Neutrophil (primary cell): Measurements from ENCODE around the gene LILRB3.

Experiments
- H3K27ac ChIP-seq: fragments of 200-600 bp; sonication (generic); 2 replicates; pipeline ENCODE4 v1.5.1; 2016; ENCODE audit warnings: mild to moderate bottlenecking, moderate library complexity
- H3K27me3 ChIP-seq: fragments of 200-600 bp; sonication (generic); 2 replicates; pipeline ENCODE4 v1.6.0; 2016; ENCODE audit warnings: mild to moderate bottlenecking
- H3K36me3 ChIP-seq: fragments of 200-600 bp; sonication (generic); 2 replicates; pipeline ENCODE4 v1.5.1; 2017
- H3K4me1 ChIP-seq, 2 experiments: fragments of 200-600 bp in 1 of 2; sonication (generic) in 1 of 2; 1 replicate in 1 of 2; 2 replicates in 1 of 2; pipeline versions ENCODE4 v1.5.1 to v1.6.1; 2013 to 2016; ENCODE audit warnings: low read depth in 1 of 2, low read length in 1 of 2, mild to moderate bottlenecking in 1 of 2, moderate library complexity in 1 of 2; ENCODE audit not compliant: control insufficient read depth in 1 of 2, insufficient read depth in 1 of 2
- H3K4me3 ChIP-seq, 2 experiments: fragments of 200-600 bp in 1 of 2; sonication (generic) in 1 of 2; 1 replicate in 1 of 2; 2 replicates in 1 of 2; pipeline ENCODE4 v1.5.1; 2013 to 2016; ENCODE audit warnings: low read depth in 1 of 2, low read length in 1 of 2, mild to moderate bottlenecking in 1 of 2, moderate library complexity in 1 of 2
- H3K9me3 ChIP-seq: fragments of 200-600 bp; sonication (generic); 2 replicates; pipeline ENCODE4 v1.5.1; 2016
- CTCF ChIP-seq: fragments of 200-600 bp; sonication (generic); IDR thresholded peaks from 2 replicates; pipeline ENCODE4 v1.5.1; 2016; ENCODE audit warnings: antibody characterized with exemption

Gene LILRB3

DNA sequence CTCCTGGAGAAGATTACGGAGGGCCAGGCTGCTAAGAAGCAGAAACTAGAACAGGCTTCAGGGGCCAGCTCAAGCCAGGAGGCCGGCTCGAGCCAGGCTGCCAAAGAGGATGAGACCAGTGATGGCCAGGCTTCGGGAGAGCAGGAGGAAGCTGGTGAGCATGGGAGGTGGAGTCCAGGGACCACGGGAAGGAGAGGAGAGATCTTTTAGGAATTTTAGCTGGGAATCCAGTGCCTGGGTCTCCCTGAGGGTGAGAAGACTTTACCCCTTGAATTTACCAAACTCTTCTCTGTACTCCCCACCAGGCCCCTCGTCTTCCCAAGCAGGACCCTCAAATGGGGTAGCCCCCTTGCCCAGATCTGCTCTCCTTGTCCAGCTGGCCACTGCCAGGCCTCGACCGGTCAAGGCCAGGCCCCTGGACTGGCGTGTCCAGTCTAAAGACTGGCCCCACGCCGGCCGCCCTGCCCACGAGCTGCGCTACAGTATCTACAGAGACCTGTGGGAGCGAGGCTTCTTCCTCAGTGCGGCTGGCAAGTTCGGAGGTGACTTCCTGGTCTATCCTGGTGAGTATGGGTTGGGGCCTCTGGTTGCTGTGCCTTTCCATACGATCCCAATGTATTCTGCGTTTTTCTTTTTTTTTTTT, 30.9 kb downstream of the LILRB3 start:
- Histone ChIP-seq H3K36me3 (peaks cover 57% of the 10 kb centered on the region), H3K9me3 (no peaks in the 10 kb centered on the region), H3K4me3 (peak overlapping the region; percentile 88 to 100), H3K27ac (peak overlapping the region; percentile 100), H3K4me1 (peaks cover 30 to 41% of the 10 kb centered on the region in 2 experiments), H3K27me3 (no peaks in the 10 kb centered on the region)
- TF ChIP-seq CTCF = no peak

DNA sequence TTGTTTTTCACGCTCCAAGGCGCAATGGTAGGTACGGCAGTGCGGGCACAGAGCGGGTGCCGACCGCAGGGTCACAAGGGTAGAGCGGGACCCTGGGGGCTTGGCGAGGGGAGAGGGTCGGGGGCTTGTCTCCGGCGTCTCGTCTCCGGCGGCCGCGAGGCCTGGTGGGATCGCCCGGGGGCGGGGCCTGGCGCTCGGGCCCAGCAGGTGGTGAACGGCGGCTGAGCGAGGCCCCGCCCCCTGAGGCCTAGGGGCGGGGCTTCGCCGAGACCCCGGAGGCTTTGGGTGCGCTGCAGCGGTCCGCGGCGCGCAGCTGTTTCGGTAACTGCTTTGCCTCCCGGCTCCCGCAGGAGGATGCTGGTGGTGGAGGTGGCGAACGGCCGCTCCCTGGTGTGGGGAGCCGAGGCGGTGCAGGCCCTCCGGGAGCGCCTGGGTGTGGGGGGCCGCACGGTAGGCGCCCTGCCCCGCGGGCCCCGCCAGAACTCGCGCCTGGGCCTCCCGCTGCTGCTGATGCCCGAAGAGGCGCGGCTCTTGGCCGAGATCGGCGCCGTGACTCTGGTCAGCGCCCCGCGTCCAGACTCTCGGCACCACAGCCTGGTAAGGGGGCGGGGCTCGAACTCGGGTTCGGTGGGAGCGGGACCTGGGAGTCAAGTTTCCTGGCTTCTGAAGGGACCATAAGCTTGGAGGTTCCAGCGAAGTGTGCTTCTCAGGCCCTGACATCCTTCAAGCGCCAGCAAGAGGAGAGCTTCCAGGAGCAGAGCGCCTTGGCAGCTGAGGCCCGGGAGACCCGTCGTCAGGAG, 31.6 kb downstream of the LILRB3 start, which contains the start of gene TSEN34:
TSEN34 (plus strand) TSS at position 298 of the 800 bp plus-strand sequence; CDS start at position 355, 57 bp downstream.
- TF ChIP-seq CTCF = peak; percentile 23
- peak within 1 kb of the TSS; percentile 88 to 100 for H3K4me3 ChIP-seq
- H3K27ac ChIP-seq = peak within 1 kb of the TSS; percentile 100
- H3K4me1 ChIP-seq = peaks cover 38 to 45% of the 10 kb centered on the region in 2 experiments
- no peaks in the 10 kb centered on the region for H3K27me3 ChIP-seq
- peaks cover 57% of the 10 kb centered on the region for H3K36me3 ChIP-seq
- no peaks in the 10 kb centered on the region for H3K9me3 ChIP-seq

- H3K27me3 ChIP-seq = no peaks in the 10 kb centered on the region
- H3K4me3 ChIP-seq = peak overlapping the region; percentile 88 to 100
- no peaks in the 10 kb centered on the region for H3K9me3 ChIP-seq
- TF ChIP-seq CTCF = peak; percentile 59
- H3K36me3 ChIP-seq = peaks cover 60% of the 10 kb centered on the region
- H3K27ac ChIP-seq = peak overlapping the region; percentile 100
- H3K4me1 ChIP-seq = peaks cover 40 to 45% of the 10 kb centered on the region in 2 experiments
These were observed 32.2 kb downstream of the LILRB3 start for GRCh38 chr19:54190503-54191010.

DNA sequence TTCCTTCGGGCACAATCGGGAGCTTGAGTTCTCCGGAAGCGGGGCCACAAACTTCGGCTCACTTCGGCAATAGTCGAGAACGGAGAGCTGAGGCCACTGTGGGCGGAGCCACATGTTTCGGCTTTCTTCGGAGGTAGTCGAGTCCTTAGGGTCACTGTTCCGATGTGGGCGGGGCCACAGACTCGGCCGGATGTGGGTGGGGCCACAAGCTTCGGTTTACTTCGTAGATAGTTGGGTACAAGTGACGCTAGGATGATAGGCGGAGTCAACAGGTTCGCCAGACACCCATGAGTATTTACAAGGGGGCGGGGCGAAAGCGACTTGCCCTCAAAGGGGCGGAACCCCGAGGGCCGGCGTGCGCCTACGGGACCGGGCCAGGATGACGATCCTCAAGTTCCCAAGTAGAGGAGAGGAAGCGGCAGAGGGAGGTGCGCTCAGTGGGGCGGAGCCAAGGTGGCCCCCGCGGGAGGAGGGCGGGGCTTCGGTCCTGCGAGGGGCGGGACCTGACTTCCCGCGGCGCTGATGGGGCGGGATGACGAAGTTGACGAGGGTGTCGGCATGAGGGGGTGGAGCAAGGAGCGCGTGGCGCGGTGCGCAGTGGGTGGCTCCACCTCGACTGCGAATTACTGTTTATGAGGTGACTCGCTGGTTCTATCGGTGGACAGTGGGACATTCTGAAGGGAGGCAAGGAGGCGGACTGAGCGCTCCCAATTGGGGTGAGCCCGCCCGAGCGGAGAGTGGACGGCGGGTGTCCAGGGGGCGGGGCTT, 32.9 kb downstream of the LILRB3 start:
- TF ChIP-seq CTCF = peak; percentile 22
- no peaks in the 10 kb centered on the region for H3K27me3 ChIP-seq
- H3K36me3 ChIP-seq = peaks cover 60% of the 10 kb centered on the region
- H3K27ac ChIP-seq = peak overlapping the region; percentile 100
- no peaks in the 10 kb centered on the region for H3K9me3 ChIP-seq
- H3K4me3 ChIP-seq = peak overlapping the region; percentile 88 to 100
- H3K4me1 ChIP-seq = peaks cover 40 to 45% of the 10 kb centered on the region in 2 experiments

DNA sequence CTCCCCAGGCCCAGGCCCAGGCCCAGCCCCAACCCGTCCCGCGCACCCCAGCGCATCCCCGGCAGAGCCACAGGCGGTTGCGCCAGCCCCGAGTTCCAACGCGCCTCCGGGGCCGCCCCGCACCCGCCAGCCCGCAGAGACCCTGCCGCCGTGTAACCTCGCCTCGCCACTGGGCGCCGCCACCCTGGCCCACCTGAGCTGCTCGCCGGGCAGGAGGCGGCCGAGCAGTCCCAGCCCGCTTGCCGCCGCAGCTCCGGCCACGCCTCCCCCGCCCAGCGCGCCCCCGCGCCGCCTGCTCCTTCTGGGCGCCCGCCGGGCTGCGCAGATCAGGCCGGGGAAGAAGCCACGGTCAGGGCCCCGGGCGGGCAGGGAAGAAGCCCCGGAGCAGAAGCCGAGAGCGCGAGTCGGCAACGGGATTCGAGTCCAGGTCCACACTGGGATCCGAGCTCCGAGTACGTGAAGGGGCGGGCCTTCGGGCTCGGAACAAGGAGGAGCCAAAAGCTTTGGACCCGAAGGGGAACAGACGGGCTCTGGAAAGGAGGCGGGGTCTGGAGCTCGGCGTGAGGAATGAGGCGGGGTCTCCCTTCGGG, 33.6 kb downstream of the LILRB3 start, which contains the start of gene MBOAT7:
MBOAT7 (minus strand) TSS at position 436 of the 590 bp plus-strand sequence. CDS start 1,072 bp downstream, outside the sequence.
- H3K4me3 ChIP-seq = peak within 1 kb of the TSS; percentile 88 to 100
- TF ChIP-seq CTCF = peak; percentile 62
- H3K36me3 ChIP-seq = peaks cover 59% of the 10 kb centered on the region
- no peaks in the 10 kb centered on the region for H3K9me3 ChIP-seq
- peak within 1 kb of the TSS; percentile 100 for H3K27ac ChIP-seq
- no peaks in the 10 kb centered on the region for H3K27me3 ChIP-seq
- H3K4me1 ChIP-seq = peaks cover 40 to 45% of the 10 kb centered on the region in 2 experiments
